DOHH2 (cell line): ENCODE results near the gene SPZ1.

Experiments used
- H3F3A ChIP-seq: fragments of 200-600 bp; sonication (generic), shearing (Covaris generic); 2 replicates; pipeline ENCODE4 v1.6.0; 2016; ENCODE audit warnings: antibody characterized with exemption, mild to moderate bottlenecking; ENCODE audit not compliant: control insufficient read depth, insufficient read depth
- H3K27ac ChIP-seq: fragments of 200-600 bp; sonication (generic); 2 replicates; pipeline ENCODE4 v1.5.1; 2014; ENCODE audit warnings: low read depth, mild to moderate bottlenecking, low read length, moderate library complexity
- H3K27me3 ChIP-seq: fragments of 200-600 bp; sonication (generic); 2 replicates; pipeline ENCODE4 v1.6.1; 2014; ENCODE audit warnings: mild to moderate bottlenecking, low read length, mixed read lengths; ENCODE audit not compliant: control insufficient read depth
- H3K36me3 ChIP-seq: fragments of 200-600 bp; sonication (generic); 2 replicates; pipeline ENCODE4 v1.6.1; 2014; ENCODE audit warnings: mild to moderate bottlenecking, low read length, moderate library complexity, mixed read lengths; ENCODE audit not compliant: control insufficient read depth
- H3K4me1 ChIP-seq: fragments of 200-600 bp; sonication (generic); 2 replicates; pipeline ENCODE4 v1.6.1; 2014; ENCODE audit warnings: mild to moderate bottlenecking, low read length, mixed read lengths; ENCODE audit not compliant: control insufficient read depth
- H3K4me2 ChIP-seq: fragments of 200-600 bp; sonication (generic); 2 replicates; pipeline ENCODE4 v1.6.0; 2014; ENCODE audit warnings: mild to moderate bottlenecking, low read length, moderate library complexity
- H3K4me3 ChIP-seq: fragments of 200-600 bp; sonication (generic); 2 replicates; pipeline ENCODE4 v1.5.1; 2014; ENCODE audit warnings: mild to moderate bottlenecking, low read length, mixed read lengths
- H3K79me2 ChIP-seq: fragments of 200-600 bp; sonication (generic); 2 replicates; pipeline ENCODE4 v1.6.1; 2014; ENCODE audit warnings: mild to moderate bottlenecking, low read length, mixed read lengths; ENCODE audit not compliant: control insufficient read depth
- H3K9me2 ChIP-seq: fragments of 200-600 bp; sonication (generic); replicated peaks from 2 replicates; pipeline ENCODE4 v1.6.1; 2014; ENCODE audit warnings: mild to moderate bottlenecking, low read length, mixed read lengths; ENCODE audit not compliant: control insufficient read depth
- H3K9me3 ChIP-seq: fragments of 200-600 bp; sonication (generic); 2 replicates; pipeline ENCODE4 v1.6.1; 2014; ENCODE audit warnings: antibody characterized with exemption, low read length, mixed read lengths; ENCODE audit not compliant: control insufficient read depth, insufficient read depth
- H4K20me1 ChIP-seq: fragments of 200-600 bp; sonication (generic); 2 replicates; pipeline ENCODE4 v1.6.0; 2014; ENCODE audit warnings: low read depth, mild to moderate bottlenecking, antibody characterized with exemption, low read length, moderate library complexity; ENCODE audit not compliant: control insufficient read depth, insufficient read depth
- EZH2phosphoT487 ChIP-seq: fragments of 200-600 bp; sonication (generic); IDR thresholded peaks from 2 replicates; pipeline ENCODE4 v1.6.1; 2017; ENCODE audit warnings: borderline replicate concordance, mild to moderate bottlenecking, antibody characterized with exemption, low read length, moderate library complexity, mixed read lengths
- TF ChIP-seq, protein P1 (sequence below): fragments of 200-600 bp; sonication (generic); IDR thresholded peaks from one replicate; pipeline ENCODE4 v1.5.1; 2014; ENCODE audit warnings: antibody characterized with exemption, mild to moderate bottlenecking, low read depth, low read length; ENCODE audit not compliant: poor library complexity, severe bottlenecking

SPZ1 gene

DNA sequence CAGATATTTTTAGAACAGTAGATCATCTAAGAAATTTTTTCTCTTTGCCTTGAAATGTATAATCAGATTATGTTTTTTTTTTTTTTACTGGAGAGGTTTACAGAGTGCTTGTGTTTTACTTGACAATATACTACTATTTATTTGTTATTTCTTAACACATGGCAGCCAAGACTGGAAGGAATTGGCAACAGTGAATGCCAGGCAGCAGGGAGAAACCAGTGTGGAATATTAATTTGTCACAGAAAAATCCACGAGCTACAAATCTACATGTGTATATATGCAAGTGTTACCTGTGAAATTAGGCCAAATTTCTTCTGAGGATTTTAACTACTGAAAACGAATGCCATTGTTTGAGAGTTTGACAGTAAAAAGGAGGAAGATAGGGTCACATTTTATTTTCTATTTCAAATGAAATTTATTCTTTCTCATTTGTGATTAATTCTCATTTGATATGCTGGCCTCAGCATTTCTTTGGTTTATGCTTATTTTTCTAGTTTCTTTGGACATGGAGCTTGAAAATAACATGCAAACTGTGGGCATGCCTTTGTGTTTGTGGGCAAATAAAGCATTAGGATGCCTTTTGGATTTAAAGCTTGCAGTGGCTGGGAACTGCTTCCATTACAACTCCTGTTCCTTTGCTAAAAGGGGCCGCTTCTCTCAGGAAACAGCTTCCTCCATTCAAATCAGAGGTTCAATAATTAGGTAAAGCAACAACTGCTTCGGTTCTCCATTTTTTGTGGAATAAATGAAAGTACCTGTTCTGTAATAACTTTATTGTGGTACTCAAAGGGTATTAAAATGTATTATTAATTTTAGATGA, 49.1 kb downstream of the SPZ1 start:
- H3K4me2 ChIP-seq: no peak overlapping the region
- H3K79me2 ChIP-seq: no peaks in the 10 kb centered on the region
- TF ChIP-seq EZH2phosphoT487: no peak
- TF ChIP-seq, protein P1, sequence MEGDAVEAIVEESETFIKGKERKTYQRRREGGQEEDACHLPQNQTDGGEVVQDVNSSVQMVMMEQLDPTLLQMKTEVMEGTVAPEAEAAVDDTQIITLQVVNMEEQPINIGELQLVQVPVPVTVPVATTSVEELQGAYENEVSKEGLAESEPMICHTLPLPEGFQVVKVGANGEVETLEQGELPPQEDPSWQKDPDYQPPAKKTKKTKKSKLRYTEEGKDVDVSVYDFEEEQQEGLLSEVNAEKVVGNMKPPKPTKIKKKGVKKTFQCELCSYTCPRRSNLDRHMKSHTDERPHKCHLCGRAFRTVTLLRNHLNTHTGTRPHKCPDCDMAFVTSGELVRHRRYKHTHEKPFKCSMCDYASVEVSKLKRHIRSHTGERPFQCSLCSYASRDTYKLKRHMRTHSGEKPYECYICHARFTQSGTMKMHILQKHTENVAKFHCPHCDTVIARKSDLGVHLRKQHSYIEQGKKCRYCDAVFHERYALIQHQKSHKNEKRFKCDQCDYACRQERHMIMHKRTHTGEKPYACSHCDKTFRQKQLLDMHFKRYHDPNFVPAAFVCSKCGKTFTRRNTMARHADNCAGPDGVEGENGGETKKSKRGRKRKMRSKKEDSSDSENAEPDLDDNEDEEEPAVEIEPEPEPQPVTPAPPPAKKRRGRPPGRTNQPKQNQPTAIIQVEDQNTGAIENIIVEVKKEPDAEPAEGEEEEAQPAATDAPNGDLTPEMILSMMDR: no peak
- no peaks in the 10 kb centered on the region for H3K4me1 ChIP-seq
- H3K27me3 ChIP-seq: no peaks in the 10 kb centered on the region
- H3F3A ChIP-seq: no peaks in the 10 kb centered on the region
- no peak overlapping the region for H3K27ac ChIP-seq
- H3K36me3 ChIP-seq: no peaks in the 10 kb centered on the region
- no peaks in the 10 kb centered on the region for H4K20me1 ChIP-seq
- H3K4me3 ChIP-seq: no peak overlapping the region
- no peaks in the 10 kb centered on the region for H3K9me3 ChIP-seq
- no peaks in the 10 kb centered on the region for H3K9me2 ChIP-seq

DNA sequence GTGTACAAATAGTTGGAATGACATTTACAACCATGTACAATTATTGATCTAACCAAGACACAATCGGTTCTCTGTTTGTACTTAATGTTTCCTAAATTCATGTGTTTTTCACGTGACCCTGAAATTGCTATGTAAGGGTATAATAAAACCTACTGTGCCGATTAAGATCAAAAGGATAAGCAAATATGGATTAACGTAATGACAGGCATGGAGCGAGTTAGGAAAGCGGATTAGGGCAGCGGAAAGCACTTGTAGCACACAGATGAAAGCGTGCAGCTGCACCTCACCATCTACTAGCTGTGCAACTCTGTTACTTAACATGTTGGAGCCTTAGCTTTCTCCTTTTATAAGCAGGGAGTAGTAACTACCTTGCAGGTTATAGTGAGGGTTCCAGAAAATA, 49.7 kb downstream of the SPZ1 start:
- H3K27me3 ChIP-seq: no peaks in the 10 kb centered on the region
- no peak overlapping the region for H3K4me3 ChIP-seq
- H3K9me3 ChIP-seq: no peaks in the 10 kb centered on the region
- TF ChIP-seq, protein P1: no peak
- TF ChIP-seq EZH2phosphoT487: no peak
- no peaks in the 10 kb centered on the region for H3K9me2 ChIP-seq
- no peak overlapping the region for H3K4me2 ChIP-seq
- no peaks in the 10 kb centered on the region for H3K4me1 ChIP-seq
- no peaks in the 10 kb centered on the region for H3K36me3 ChIP-seq
- no peaks in the 10 kb centered on the region for H3F3A ChIP-seq
- no peaks in the 10 kb centered on the region for H3K79me2 ChIP-seq
- H4K20me1 ChIP-seq: no peaks in the 10 kb centered on the region
- no peak overlapping the region for H3K27ac ChIP-seq

DNA sequence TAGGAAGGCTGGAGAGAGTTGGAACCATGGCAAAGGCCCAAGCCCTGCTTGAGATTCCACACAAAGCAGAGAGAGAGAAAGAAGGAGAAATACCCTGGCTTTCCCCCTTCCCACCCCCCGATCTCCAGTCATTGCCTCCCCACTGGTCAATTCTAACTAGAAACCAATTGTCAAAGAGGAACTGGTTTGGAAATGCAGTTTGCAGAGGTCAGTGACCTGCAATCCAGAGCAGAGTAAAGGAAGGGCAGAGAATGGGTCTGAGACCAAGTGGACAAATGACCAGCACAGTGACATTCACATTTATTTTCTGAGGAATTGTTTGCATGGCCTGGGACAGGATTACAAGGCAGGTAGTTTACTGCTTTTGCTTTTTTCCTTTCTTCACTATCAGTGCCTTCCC, 50.6 kb downstream of the SPZ1 start:
- Histone ChIP-seq H3F3A (no peaks in the 10 kb centered on the region), H3K27ac (no peak overlapping the region), H3K4me3 (no peak overlapping the region), H3K79me2 (no peaks in the 10 kb centered on the region), H4K20me1 (no peaks in the 10 kb centered on the region), H3K36me3 (no peaks in the 10 kb centered on the region), H3K4me1 (no peaks in the 10 kb centered on the region), H3K9me2 (no peaks in the 10 kb centered on the region), H3K4me2 (no peak overlapping the region), H3K27me3 (no peaks in the 10 kb centered on the region), H3K9me3 (no peaks in the 10 kb centered on the region)
- TF ChIP-seq, protein P1: no peak
- no peak for TF ChIP-seq EZH2phosphoT487
